Tibial nerve (tissue), 4 donors: ENCODE data around the gene INIP.

Experiments
- EP300 ChIP-seq, 2 donors: sonication (generic); formaldehyde crosslinking; IDR thresholded peaks; one replicate each; pipeline ENCODE4 v1.6.1; 2017; ENCODE audit warnings: antibody characterized with exemption in 2 of 2, mild to moderate bottlenecking in 1 of 2
- POLR2A ChIP-seq, 2 donors: fragments of 450-650 bp; IDR thresholded peaks; one replicate each; pipeline ENCODE4 v1.6.1; 2017; ENCODE audit warnings: antibody characterized with exemption in 2 of 2, mild to moderate bottlenecking in 2 of 2, moderate library complexity in 2 of 2
- TF ChIP-seq, protein P1 (sequence below), 5 experiments: fragments of 200-600 bp in 3 of 5; fragments of 450-650 bp in 2 of 5; sonication (generic) in 3 of 5; IDR thresholded peaks; one replicate each; pipeline ENCODE4 v1.5.1; 2016 to 2019; ENCODE audit warnings: antibody characterized with exemption in 5 of 5, mild to moderate bottlenecking in 3 of 5, moderate library complexity in 2 of 5

DNA sequence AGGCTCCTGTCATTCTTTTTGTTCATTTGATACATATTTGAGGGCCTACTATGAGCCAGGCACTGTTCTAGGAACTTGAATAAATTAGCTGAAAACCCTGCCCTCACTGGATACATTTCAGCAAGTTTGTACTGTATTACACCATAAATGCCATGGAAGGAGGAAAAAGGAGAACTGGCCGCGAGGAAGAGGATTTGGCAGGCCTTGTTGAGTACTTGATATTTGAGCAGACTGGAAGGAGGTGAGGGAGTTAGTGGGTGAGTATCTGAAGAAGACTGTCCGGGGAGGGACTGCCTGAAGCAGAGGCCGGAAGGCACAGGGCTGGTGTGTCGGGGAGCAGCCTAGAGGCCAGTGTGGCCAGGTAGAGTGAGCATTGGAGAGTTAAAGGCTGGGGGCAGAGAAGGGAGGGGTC lies 37.1 kb upstream of the INIP start:
- peak in 1 of 2 donors; percentile 19 for TF ChIP-seq EP300 (IDR thresholded peaks at IDR 0.05)
- TF ChIP-seq, protein P1, sequence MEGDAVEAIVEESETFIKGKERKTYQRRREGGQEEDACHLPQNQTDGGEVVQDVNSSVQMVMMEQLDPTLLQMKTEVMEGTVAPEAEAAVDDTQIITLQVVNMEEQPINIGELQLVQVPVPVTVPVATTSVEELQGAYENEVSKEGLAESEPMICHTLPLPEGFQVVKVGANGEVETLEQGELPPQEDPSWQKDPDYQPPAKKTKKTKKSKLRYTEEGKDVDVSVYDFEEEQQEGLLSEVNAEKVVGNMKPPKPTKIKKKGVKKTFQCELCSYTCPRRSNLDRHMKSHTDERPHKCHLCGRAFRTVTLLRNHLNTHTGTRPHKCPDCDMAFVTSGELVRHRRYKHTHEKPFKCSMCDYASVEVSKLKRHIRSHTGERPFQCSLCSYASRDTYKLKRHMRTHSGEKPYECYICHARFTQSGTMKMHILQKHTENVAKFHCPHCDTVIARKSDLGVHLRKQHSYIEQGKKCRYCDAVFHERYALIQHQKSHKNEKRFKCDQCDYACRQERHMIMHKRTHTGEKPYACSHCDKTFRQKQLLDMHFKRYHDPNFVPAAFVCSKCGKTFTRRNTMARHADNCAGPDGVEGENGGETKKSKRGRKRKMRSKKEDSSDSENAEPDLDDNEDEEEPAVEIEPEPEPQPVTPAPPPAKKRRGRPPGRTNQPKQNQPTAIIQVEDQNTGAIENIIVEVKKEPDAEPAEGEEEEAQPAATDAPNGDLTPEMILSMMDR (IDR thresholded peaks at IDR 0.05) = no peak
- TF ChIP-seq POLR2A (IDR thresholded peaks at IDR 0.05) = no peak
